ENCODE measurements around the gene SMARCA4. TPM values are rescaled to one million over a fixed set of nuclear protein-coding genes. Genes with fewer than 3 reads are reported as not detected.
"Not testable (repeated sequence)": the region's sequence is repeated elsewhere in the genome, so short reads cannot be mapped to it uniquely, and the experiment has no call there.

The SMARCA4 gene
- total RNA-seq, 6 experiments from 2014 or later: 105 to 116 (median 114) TPM

DNA sequence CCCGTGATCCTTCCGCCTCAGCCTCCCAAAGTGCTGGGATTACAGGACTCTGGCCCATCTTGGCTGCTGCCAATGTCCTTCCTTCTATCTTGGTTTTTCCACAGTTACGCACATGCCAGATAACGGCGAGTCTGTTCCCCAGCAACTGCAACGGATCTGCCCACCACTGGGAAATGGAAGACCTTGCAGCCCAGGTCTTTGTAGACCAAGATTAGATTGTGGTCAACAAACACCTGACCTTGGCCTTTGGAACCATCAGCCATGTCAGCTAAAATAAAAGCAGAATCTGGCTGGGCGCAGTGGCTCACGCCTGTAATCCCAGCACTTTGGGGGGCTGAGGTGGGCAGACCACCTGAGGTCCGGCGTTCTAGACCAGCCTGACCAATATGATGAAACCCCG is 118.1 kb downstream of the SMARCA4 start:
- Mint-ChIP-seq H3K4me1 (ENCODE audit: low read depth) (peaks cover 2% of the 10 kb centered on the region), H3K4me3 (no peak overlapping the region), H3K27me3 (ENCODE audit: insufficient read depth) (peaks cover 3% of the 10 kb centered on the region), H3K27ac (no peak overlapping the region), H3K9me3 (no peaks in the 10 kb centered on the region), H3K36me3 (ENCODE audit: low read depth) (no peaks in the 10 kb centered on the region)
- DNase-seq: no peak
- no peak for TF ChIP-seq CTCF (IDR thresholded peaks at IDR 0.05)

DNA sequence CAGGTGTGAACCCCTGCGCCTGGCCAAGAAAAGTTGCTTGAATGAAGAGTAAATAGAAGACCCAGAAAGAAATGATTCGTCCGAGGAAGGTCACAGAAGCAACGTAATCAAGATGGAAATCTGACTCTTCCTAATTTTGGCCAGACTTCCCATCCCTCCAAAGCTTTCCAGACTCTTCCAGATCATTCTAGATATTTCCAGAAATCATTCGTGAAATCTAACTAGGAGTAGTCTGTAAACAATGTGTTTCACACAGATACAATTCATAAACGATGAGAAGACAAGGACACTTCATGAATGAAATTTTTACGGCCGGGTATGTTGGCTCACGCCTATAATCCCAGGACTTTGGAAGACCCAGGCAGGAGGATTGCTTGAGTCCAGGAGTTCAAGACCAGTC is 119.2 kb downstream of the SMARCA4 start:
- H3K9me3 Mint-ChIP-seq: no peaks in the 10 kb centered on the region
- no peak overlapping the region for H3K27ac Mint-ChIP-seq
- H3K4me1 Mint-ChIP-seq (ENCODE audit: low read depth): peaks cover 8% of the 10 kb centered on the region
- no peak overlapping the region for H3K4me3 Mint-ChIP-seq
- no peak for TF ChIP-seq CTCF (IDR thresholded peaks at IDR 0.05)
- no peak for DNase-seq
- no peaks in the 10 kb centered on the region for H3K36me3 Mint-ChIP-seq (ENCODE audit: low read depth)
- H3K27me3 Mint-ChIP-seq (ENCODE audit: insufficient read depth): peaks cover 1% of the 10 kb centered on the region; the same call in 1 of the 2 replicates

- peak overlapping the region; percentile 100 for H3K27ac Mint-ChIP-seq
- TF ChIP-seq CTCF (IDR thresholded peaks at IDR 0.05): no peak
- peaks cover 45% of the 10 kb centered on the region for H3K4me1 Mint-ChIP-seq (ENCODE audit: low read depth)
- DNase-seq: no peak
- no peaks in the 10 kb centered on the region for H3K36me3 Mint-ChIP-seq (ENCODE audit: low read depth)
- no peak overlapping the region for H3K4me3 Mint-ChIP-seq
- H3K27me3 Mint-ChIP-seq (ENCODE audit: insufficient read depth): peaks cover 4% of the 10 kb centered on the region
- no peaks in the 10 kb centered on the region for H3K9me3 Mint-ChIP-seq
Observed at GRCh38 chr19:11087870-11088505, 127.2 kb downstream of the SMARCA4 start.

- no peak for DNase-seq
- H3K4me1 Mint-ChIP-seq (ENCODE audit: low read depth): peaks cover 45% of the 10 kb centered on the region
- no peaks in the 10 kb centered on the region for H3K9me3 Mint-ChIP-seq
- H3K4me3 Mint-ChIP-seq: peak overlapping the region; percentile 87
- H3K36me3 Mint-ChIP-seq (ENCODE audit: low read depth): no peaks in the 10 kb centered on the region; the same call in 1 of the 2 replicates
- peak overlapping the region; percentile 100 for H3K27ac Mint-ChIP-seq
- no peak for TF ChIP-seq CTCF (IDR thresholded peaks at IDR 0.05)
- H3K27me3 Mint-ChIP-seq (ENCODE audit: insufficient read depth): peaks cover 4% of the 10 kb centered on the region
Observed at GRCh38 chr19:11088506-11089253, 127.8 kb downstream of the SMARCA4 start.

- no peak for TF ChIP-seq CTCF (IDR thresholded peaks at IDR 0.05)
- Mint-ChIP-seq H3K36me3 (ENCODE audit: low read depth) (peaks cover 2% of the 10 kb centered on the region; the same call in 1 of the 2 replicates), H3K27ac (peak within 1 kb of the TSS; percentile 100), H3K4me1 (ENCODE audit: low read depth) (peaks cover 41% of the 10 kb centered on the region), H3K9me3 (no peaks in the 10 kb centered on the region), H3K4me3 (peak within 1 kb of the TSS; percentile 87), H3K27me3 (ENCODE audit: insufficient read depth) (peaks cover 4% of the 10 kb centered on the region)
- DNase-seq: peak; percentile 86
Observed at GRCh38 chr19:11089254-11090013, 128.6 kb downstream of the SMARCA4 start, which contains the start of gene LDLR. Gene LDLR (plus strand): TSS chr19:11089463. CDS start chr19:11089549, 86 bp downstream.

DNA sequence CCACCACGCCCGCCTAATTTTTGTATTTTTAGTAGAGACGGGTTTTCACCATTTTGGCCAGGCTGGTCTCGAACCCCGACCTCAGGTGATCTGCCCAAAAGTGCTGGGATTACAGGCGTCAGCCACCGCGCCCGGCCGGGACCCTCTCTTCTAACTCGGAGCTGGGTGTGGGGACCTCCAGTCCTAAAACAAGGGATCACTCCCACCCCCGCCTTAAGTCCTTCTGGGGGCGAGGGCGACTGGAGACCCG is 129.1 kb downstream of the SMARCA4 start:
- H3K9me3 Mint-ChIP-seq; H3K36me3 Mint-ChIP-seq (ENCODE audit: low read depth); H3K27me3 Mint-ChIP-seq (ENCODE audit: insufficient read depth): not testable (repeated sequence)
- H3K4me3 Mint-ChIP-seq: peak overlapping the region; percentile 87
- H3K4me1 Mint-ChIP-seq (ENCODE audit: low read depth): peaks cover 44% of the 10 kb centered on the region
- peak; percentile 13 for DNase-seq
- peak overlapping the region; percentile 100 for H3K27ac Mint-ChIP-seq

Measured in HFFc6 (cell line).